NCI-H2081 treated with DMSO at 0.1 percent for 48 hours (cell line): ENCODE measurements around the gene GARIN6.
"Not testable (repeated sequence)": the region's sequence is repeated elsewhere in the genome, so short reads cannot be mapped to it uniquely, and the experiment has no call there.

Experiments used
- DNase-seq: peaks from one replicate; lab custom pipeline; 2025; lab: John Stamatoyannopoulos, UW

GARIN6 gene

DNA sequence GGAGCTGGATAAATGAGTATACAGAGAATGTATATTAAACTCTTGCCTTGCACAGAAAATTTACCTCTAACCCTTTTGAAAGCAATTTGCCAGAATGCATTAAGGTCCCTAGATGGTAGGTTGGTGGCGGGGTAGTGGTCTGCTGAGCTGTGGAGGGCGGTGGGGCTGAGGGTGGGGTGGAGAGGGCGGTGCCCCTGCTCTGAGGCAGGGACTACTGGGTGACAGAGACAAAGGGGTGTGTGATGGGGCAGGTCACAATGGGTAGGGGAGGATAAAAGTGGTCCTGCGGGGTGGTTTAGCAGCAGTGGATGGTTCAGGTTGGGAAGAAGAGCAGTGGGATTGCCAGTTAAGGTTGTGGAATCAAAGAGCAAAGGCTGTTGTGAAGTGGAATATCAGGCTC, at the start of gene GARIN6:
Gene GARIN6, plus strand, starts transcription at position 301 of the 400 bp plus-strand sequence. CDS start 422 bp downstream, outside the sequence.
- DNase-seq: no peak

DNA sequence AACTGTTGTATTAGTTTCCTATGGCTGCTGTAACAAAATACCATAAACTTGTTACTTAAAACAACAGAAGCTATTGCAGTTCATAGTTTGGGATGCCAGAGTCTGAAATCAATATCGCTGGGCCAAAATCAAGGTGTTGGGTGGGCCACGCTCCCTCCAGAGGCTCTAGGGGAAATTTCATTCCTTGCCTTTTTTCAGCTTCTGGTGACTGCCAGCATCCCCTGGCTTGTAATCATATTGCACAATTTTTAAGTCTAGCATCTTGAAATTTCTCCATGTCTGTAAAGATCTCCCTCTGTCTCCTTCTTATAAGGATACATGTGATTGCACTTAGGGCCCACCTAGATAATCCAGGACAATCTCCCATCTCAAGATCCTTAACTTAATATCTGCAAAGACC, 48.8 kb upstream of the GARIN6 start:
- DNase-seq: no peak

DNA sequence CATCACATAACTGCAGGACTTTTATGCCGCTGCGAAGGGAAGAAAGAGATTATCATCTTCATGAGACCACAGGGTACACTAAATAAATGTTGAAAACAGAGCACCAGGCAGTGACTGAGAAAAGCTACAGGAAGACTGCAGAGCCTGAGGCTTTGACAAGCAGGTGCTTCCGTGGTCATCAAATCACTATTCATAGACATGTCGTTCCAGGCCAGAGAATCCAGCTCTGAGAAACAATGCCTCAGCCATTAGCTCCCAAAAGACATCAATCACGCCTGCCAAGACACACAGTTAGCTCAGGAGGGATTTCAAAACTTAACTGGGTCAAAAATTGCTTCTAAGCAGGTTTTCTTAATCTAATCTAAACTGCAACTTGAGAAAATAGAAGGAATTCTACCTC, 47.2 kb upstream of the GARIN6 start:
- DNase-seq: peak; percentile 24

DNA sequence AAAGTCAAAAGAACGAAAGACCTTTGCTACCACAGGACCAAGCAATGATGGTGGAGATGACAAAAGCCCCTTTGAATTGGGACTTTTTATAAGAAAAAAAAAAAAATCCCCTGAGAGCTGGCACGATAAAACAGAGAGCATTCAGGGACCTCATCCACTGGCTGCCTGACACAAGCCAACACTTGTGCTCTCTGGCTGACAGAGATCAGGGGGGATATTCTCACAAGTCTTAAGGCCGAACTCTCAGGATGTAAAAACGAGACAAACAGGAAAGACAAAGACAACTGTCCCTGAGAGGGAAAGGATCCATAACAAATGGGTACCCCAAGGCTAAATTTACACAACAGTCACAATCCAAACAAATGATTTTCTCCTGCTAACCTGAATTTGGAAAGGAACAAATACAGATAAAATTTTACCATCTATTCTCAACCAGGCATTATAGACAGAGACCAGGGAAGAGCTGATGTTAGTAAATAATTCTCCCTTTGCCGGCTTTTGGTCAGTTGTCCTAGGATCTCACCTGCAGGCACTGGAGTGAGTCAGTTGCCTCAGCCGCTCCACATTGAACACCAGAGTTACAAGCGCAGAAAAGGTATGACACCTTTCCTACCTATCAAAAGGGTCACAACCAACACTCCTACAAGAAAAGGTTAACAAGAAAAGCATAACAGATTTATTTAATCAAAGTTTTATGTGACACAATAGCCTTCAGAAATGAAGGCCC, 37.9 kb upstream of the GARIN6 start:
- DNase-seq: no peak

DNA sequence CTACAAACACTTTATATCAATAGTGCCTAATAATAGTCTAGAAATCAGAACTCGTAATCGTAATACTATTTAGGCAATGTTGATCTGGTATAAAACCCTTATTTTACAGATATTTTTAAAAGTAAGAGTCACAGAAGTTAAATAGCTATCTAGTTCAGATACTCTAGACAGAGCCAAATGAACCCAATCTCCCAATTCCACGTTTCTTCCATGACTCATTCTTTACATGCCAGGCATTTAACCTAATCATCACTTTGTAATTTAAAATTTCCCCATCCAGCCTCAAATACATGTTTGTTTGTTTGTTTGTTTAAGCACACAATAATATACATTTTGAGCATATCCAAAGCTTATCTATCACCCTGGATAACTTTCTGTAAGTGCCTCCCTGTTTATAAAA, 36.4 kb upstream of the GARIN6 start:
- no peak for DNase-seq

DNA sequence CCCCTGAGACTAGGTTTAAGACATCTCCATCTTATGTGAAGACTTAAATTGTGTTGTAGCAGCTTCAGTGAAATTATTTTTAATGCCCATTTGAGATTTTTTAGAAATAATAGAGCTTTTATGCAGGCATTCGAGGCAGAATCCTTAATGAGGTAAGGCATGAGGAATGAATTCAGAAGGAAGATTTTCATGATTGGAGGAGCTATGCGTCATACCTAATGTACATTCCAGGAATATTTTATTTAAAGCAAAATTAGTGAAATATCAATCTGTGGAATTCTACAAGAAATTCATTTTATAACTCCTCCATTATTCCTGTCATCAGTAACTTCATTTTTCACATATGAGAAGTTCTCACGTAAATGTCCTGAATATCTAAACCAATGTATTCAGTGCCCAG, 36.0 kb upstream of the GARIN6 start:
- no peak for DNase-seq

DNA sequence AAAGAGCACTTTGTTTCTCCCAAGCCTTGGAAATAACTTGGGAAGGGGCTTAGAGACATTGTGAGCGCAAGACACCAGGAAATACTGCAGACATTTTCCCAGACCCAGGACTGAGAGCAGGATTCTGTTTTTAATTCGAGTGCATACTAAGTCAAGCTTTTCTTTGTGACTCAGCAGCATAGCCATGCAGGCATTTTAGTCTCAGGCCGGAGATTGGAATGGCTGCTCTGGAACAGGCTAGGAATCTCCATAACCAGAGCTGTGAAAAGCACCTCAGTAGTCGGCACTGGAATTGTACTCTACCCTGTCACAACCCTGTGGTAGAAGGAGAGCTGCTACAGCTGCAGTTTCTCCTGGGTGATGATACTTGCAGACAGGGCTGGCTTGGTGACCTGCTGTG, 28.9 kb upstream of the GARIN6 start:
- DNase-seq: no peak

DNA sequence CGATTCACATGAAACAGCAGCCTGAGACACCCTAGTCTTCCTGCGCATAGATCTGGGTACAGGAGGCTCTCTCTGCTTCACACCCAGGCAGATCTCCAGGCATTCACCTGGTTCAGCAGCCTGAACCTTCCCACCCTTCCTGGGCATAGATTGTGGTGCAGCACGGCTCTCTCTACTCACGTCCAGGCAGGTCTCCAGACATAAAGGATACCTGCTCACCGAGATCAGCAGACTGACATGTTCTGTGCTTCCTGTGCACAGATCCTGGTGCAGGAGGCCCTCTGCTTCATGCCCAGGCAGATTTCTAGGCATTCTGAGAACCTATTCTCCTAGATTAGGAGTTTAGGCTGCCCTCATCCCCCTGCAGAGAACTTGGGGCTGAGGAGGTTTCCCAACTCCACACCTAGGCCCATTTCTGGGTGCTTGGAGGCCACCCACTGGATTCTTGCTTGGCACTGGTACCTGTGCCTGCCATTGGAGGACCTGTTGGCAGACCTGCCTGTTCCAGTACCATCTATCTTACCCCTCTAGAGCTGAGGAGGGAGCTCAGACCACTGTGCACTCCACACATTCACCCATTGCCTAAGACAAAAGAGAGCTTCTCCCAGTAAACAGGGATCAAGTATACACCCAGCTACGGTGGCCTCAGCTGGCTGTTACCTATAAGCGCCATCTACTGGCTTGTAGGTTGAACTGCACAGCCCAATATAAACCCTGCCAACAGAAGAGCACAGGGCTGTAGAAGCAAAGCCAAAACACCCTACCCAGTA, 28.0 kb upstream of the GARIN6 start:
- no peak for DNase-seq

DNA sequence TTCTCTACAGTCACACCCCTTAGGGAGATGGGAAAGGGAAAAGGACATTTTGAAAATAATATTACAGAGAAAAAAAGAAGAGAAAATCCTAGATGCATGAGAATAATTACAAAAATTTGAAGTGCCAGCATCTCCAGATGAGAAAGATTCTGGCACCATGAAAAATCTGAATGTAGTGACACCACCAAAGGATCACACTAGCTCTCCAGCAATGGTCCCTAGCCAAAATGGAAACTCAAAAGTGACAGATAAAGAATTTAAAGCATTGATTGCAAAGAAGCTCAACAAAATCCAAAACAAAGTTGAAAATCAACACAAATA, 27.4 kb upstream of the GARIN6 start:
- no peak for DNase-seq

DNA sequence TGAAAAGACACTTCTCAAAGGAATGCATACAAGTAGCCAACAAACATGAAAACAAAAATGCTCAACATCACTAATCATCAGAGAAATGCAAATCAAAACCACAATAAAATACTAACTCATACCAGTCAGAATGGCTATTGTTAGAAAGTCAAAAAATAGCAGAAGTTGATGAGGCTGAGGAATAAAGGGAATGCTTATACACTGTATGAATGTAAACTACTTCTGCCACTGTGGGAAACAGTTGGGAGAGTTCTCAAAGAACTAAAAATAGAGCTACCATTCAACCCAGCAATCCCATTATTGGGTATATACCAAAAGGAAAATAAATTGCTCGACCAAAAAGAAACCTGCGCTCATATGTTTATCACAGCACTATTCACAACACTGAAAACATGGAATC, 23.0 kb upstream of the GARIN6 start:
- not testable (repeated sequence) for DNase-seq

DNA sequence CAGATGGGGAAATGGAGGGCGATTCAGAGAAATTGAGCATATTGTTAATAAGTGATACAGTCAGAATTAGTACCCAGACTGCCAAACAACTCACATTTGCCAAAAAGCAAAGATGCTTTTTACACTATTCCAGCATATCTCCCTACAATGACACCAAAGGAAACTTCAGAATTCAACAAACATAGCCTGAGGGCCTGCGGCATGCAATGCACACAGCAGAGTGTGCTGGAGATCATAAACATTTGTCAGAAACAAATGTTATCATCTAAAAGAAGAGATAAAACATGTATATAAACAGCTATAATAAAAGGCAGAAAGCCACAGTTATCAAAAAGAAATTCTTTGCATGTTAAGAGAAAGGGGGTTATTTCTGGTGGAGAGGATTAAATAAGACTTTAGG, 20.1 kb upstream of the GARIN6 start:
- DNase-seq: no peak

DNA sequence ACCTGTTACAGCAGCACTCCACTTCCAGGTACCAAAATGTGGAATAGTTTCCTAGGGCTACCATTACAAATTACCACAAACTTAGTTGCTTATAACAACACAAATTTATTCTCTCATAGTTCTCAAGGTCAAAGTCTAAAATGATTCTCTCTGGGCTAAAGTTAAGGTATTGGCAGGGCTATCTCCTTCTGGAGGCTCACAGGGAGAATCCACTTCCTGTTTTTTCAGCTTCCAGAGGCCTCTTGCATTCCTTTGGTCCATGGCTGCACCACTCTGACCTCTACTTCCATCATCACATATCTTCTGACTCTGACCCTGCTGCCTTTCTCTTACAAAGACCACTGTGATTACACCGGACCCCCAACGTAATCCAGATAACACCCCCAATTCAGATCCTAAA, 2.9 kb upstream of the GARIN6 start:
- no peak for DNase-seq

DNA sequence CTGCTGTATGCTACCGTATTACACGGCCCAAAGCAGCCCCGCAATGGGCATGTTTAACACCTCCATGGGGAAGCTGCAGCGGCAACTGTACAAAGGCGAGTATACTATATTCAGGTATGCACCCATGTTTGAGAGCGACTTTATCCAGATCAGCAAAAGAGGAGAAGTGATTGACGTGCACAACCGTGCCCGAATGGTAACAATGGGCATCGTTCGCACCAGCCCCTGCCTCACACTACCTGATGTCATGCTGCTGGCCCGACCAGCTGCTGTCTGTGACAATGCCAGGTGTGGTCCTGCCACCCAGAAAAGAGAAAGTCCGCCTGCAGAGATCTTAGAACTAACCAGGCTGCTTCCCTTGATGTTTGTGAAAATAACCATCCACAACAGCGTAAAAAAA, 630 bp downstream of the GARIN6 start:
- no peak for DNase-seq

DNA sequence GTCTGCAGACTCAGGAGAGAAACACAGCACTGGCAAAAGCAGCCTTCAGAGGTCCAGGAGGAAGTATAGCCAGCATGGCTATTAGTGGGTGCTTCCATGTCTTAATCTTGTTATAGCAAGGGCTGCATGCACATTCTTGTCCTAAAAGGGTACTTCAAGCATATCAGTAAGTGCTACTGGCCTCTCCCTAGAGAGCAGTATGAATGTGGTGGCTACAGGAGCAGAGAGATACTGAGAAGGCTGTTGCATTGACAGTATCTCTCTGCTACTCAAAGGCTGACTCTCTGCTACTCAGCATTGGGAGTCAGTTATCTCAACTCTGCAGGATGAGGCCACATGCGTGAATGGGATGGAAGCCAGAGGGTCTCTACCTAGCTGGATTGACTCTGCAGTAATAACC, 2.0 kb downstream of the GARIN6 start:
- DNase-seq: no peak

DNA sequence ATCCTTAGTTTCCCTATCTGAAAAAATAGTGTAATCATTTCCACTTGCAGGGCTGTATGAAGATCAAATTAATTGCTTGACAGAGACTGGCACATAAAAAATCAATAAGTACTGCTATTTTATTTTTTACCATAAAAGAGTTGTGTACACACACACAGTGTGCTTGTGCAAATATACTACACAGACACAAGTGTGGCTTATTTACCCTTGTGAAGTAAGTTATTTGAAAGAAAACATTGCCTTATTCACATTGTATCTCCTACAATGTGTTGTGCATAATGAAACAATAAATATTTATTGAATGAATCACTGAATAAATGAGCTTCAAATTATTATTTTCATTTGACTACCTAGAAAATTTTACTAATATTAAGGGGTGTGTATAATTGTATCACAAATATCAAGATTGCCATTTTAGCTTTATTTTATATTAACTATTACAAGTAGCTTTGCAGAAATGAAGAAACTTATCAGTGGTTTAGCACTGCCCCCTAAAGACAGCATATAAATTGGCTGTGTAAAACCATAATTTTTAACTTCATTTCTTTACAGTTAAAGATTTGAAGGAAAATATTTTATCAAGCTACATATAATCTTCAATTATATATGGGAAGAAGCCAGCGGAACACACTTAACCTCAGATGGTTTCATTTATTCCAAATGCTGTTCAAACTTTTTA, 11.3 kb downstream of the GARIN6 start:
- no peak for DNase-seq

DNA sequence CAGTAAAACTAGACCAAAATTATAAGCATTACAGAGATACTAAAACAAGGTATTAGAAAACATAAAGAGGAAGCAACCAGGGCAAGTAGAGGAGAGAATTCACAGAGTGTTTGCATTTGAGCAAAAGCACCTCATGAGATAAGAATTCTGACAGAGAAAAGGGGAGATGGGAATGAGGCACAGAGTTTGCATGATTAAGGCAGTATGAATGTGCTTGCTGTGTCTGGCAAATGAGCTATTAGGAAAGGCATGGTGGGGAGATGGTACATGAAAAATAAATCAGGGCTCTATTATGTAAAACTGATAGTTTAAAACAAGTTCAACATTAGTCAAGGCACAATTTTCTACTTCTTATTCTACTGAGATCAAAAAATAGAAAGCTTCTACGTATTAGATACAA, 23.1 kb downstream of the GARIN6 start:
- DNase-seq: no peak

DNA sequence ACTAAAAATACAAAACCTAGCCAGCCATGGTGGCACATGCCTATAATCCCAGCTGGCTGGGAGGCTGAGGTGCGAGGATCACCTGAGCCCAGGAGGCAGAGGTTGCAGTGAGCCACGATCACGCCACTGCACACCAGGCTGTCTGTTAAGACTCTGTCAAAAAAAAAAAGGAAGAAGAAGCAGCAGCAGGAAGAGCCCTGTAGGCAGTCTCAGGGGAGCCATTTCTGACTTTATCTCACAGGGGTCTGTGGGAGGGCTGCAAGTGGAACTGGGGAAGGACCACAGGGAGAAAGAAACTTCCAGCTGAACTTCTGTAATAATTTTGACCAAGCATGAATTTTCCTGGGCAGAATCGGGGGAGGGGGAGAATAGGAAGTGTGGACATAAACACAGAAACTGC, 32.7 kb downstream of the GARIN6 start:
- DNase-seq: no peak

DNA sequence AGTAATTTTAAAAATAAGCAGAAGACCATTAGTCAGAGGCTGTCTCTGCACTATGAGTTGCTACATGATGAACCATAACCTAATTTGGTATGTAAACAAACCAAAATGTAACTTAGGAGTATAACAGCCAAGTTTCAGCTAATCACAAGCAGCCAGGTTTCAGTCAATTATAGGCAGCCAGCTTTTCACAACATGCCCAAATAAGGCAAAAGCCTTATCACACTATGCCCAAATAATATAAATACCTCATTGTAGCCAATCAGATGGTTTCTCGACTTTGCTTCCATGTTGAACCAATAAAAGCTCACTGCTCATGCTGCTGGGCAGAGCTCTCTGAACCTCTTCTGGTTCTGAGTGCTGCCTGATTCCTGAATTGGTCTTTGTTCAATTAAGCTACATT, 38.6 kb downstream of the GARIN6 start:
- DNase-seq: no peak

DNA sequence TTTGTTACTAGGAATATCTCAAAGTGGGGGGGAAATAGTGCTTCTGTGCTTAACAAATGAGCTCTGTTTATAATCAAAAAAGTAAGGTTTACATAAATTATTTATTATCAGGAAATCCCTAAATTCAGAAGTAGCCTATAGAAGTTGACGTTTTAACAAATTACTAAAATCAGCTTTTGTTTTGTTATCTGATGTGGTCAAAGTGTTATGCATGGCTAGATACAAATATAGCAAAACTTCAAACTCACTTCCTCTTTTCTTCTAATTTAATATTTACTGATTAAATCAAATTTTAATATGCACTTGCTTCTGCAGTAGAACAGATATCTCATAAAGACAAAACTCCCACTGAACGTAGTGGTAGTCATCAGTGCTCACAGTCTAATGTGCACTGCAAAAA, 47.5 kb downstream of the GARIN6 start:
- no peak for DNase-seq
